Measurements from ENCODE around the gene CNTNAP2. TPM values are rescaled to one million over a fixed set of nuclear protein-coding genes. Genes with fewer than 3 reads are reported as not detected.

The CNTNAP2 gene
- total RNA-seq, 1 donor from 2014 or later, result not detected

DNA sequence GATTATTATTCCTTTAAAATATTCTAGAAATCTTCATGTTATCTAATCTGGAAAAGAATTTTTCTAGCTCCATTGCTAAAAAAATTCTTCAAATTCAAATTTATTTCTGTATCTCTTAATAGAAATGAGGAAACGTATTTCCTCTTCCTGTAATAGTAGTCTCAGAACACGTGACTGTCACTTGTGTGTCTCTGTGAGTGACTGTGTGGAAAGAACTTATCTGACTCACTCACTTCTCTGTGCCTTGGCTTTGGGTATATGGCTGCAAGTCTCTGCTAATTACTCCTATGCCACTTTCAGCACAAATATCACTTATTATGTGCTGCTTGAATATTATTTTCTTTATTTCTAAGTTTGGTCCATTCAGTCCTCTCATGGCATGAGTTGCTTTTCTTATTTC is 132.7 kb downstream of the CNTNAP2 start:
- Mint-ChIP-seq H3K27me3 (ENCODE audit: insufficient read depth) (no peaks in the 10 kb centered on the region), H3K4me1 (ENCODE audit: low read depth) (no peaks in the 10 kb centered on the region), H3K27ac (no peak overlapping the region), H3K36me3 (ENCODE audit: low read depth) (no peaks in the 10 kb centered on the region), H3K4me3 (no peak overlapping the region), H3K9me3 (peaks cover 22% of the 10 kb centered on the region)
- intact Hi-C loops (cut with micrococcal nuclease), result no loop called here
- DNase-seq (ENCODE audit: low spot score), result no peak

DNA sequence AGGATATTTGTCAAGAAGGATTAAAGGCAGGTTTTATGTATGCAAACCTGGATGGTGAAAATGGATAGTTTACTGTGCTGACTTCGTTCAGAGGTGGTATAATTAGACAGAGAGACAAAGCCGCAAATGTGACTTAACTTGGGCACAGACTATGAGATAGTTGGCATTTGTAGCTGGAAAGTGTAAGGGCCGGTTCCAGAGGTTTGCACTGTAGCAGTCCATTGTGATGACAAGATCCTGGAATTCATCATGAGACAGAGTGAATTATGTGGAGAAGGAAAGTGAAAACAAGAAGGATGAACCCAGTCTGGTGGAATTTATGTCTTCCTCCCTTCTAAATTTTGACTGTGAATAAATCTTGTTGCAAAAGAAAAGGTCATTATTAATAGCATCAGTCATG is 139.0 kb downstream of the CNTNAP2 start:
- Mint-ChIP-seq H3K4me3 (no peak overlapping the region), H3K27me3 (ENCODE audit: insufficient read depth) (no peaks in the 10 kb centered on the region), H3K9me3 (peaks cover 10% of the 10 kb centered on the region), H3K4me1 (ENCODE audit: low read depth) (no peaks in the 10 kb centered on the region), H3K27ac (no peak overlapping the region), H3K36me3 (ENCODE audit: low read depth) (no peaks in the 10 kb centered on the region)
- DNase-seq (ENCODE audit: low spot score), result no peak
- intact Hi-C loops (cut with micrococcal nuclease), result no loop called here

DNA sequence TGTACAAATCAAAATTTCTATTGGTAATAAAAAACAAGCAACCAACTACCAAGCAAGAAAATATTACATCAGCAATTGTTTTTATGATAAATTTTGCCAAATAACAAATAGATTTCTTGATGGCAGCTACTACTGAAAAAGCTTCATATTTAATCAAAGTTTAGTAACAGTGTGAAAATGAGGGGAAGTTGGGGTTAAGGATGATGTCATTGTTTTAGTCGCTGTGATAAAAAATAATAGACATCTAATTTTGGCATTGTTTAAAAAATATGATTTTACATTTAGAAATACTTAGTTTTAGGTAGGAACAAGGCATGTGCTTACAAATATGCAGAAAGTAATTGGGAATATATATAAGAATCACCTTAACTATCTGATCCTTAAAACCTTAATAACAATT is 145.9 kb downstream of the CNTNAP2 start:
- no peaks in the 10 kb centered on the region for H3K36me3 Mint-ChIP-seq (ENCODE audit: low read depth)
- H3K4me3 Mint-ChIP-seq, result no peak overlapping the region
- no peak overlapping the region for H3K27ac Mint-ChIP-seq
- H3K9me3 Mint-ChIP-seq, result peaks cover 4% of the 10 kb centered on the region
- H3K27me3 Mint-ChIP-seq (ENCODE audit: insufficient read depth), result no peaks in the 10 kb centered on the region
- no peak for DNase-seq (ENCODE audit: low spot score)
- intact Hi-C loops (cut with micrococcal nuclease), result no loop called here
- H3K4me1 Mint-ChIP-seq (ENCODE audit: low read depth), result no peaks in the 10 kb centered on the region

DNA sequence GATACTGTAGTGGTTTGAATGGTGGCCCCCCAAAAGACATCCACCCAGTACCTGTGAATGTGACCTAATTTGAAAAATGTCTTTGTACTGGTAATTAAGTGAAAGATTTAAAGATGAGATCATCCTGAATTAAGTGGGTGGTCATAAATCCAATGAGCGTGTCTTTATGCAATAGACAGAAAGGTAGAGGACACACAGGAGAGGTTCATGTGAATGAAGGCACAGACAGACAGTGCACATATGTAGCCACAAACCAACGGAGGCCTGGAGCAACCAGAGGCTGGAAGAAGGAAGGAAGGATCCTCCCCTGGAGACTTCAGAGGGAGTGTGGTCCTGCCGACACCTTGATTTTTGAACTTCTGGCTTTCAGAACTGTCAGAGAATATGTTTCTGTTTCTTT is 160.3 kb downstream of the CNTNAP2 start:
- intact Hi-C loops (cut with micrococcal nuclease), result no loop called here
- peaks cover 7% of the 10 kb centered on the region for H3K9me3 Mint-ChIP-seq

DNA sequence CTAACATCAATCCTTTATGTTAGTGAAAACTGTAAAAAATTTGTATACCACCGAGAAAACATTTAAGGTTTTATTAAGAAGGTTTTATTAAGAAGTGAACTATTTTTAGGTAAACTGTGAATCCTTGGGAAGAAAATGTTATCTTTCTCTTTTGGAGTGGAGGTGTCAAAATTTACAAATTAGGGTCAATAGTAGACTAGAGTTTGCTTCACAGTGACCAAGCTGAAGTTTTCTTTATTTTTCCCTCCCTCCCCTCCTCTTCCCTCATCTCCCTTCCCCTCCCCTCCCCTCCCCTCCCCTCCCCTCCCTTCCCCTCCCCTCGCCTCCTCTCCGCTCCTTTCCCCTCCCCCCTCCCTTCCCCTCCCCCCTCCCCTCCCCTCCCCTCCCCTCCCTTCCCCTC is 168.8 kb downstream of the CNTNAP2 start:
- Mint-ChIP-seq H3K4me1 (ENCODE audit: low read depth) (no peaks in the 10 kb centered on the region), H3K27me3 (ENCODE audit: insufficient read depth) (no peaks in the 10 kb centered on the region), H3K4me3 (no peak overlapping the region), H3K36me3 (ENCODE audit: low read depth) (no peaks in the 10 kb centered on the region), H3K9me3 (peaks cover 10% of the 10 kb centered on the region), H3K27ac (no peak overlapping the region)
- DNase-seq (ENCODE audit: low spot score), result no peak
- intact Hi-C loops (cut with micrococcal nuclease), result no loop called here

More for the DNA sequence above, 160.3 kb downstream of the CNTNAP2 start:
- DNase-seq (ENCODE audit: low spot score), result no peak
- no peak overlapping the region for H3K4me3 Mint-ChIP-seq
- H3K4me1 Mint-ChIP-seq (ENCODE audit: low read depth), result no peaks in the 10 kb centered on the region
- H3K27ac Mint-ChIP-seq, result no peak overlapping the region
- no peaks in the 10 kb centered on the region for H3K36me3 Mint-ChIP-seq (ENCODE audit: low read depth)
- no peaks in the 10 kb centered on the region for H3K27me3 Mint-ChIP-seq (ENCODE audit: insufficient read depth)

DNA sequence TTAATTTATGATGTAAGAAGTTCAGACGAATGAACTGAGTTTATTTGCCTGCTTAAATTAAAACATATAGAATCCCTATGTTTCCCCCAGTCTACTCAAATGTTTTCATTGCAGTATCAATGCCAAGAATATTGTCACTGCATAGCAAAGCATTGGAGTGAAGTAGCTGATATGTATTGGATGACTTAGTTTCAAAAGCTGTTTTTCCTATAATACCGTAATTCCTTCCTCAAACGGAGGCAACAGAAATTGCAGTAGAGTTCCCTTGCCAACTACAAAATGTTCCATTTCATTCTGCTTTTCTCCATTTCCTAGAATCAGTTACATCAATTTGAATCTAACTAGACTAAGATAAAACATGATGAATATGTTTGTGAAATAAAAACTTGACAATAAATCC is 174.1 kb downstream of the CNTNAP2 start:
- H3K9me3 Mint-ChIP-seq, result peaks cover 14% of the 10 kb centered on the region
- no peaks in the 10 kb centered on the region for H3K36me3 Mint-ChIP-seq (ENCODE audit: low read depth)
- intact Hi-C loops (cut with micrococcal nuclease), result no loop called here
- no peaks in the 10 kb centered on the region for H3K4me1 Mint-ChIP-seq (ENCODE audit: low read depth)
- H3K4me3 Mint-ChIP-seq, result no peak overlapping the region
- H3K27ac Mint-ChIP-seq, result no peak overlapping the region
- DNase-seq (ENCODE audit: low spot score), result no peak
- no peaks in the 10 kb centered on the region for H3K27me3 Mint-ChIP-seq (ENCODE audit: insufficient read depth)

DNA sequence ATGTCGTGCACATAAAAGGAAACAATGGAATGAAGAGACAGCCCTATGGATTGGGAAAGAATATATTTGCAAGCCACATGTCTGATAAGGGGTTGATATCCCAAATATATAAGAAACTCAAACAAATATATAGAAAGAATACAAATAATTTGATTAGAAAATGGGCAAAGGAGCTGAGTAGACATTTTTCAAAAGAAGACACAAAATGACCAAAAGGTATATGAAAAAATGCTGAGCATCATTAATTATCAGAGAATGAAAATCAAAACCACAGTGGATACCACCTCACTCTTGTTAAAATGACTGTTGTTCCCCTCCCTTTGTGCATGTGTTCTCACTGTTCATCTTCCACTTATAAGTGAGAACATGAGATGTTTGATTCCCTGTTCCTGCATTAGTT is 175.3 kb downstream of the CNTNAP2 start:
- Mint-ChIP-seq H3K36me3 (ENCODE audit: low read depth) (no peaks in the 10 kb centered on the region), H3K27me3 (ENCODE audit: insufficient read depth) (no peaks in the 10 kb centered on the region), H3K4me3 (no peak overlapping the region), H3K9me3 (peaks cover 3% of the 10 kb centered on the region), H3K4me1 (ENCODE audit: low read depth) (no peaks in the 10 kb centered on the region), H3K27ac (no peak overlapping the region)
- no peak for DNase-seq (ENCODE audit: low spot score)
- intact Hi-C loops (cut with micrococcal nuclease), result no loop called here

DNA sequence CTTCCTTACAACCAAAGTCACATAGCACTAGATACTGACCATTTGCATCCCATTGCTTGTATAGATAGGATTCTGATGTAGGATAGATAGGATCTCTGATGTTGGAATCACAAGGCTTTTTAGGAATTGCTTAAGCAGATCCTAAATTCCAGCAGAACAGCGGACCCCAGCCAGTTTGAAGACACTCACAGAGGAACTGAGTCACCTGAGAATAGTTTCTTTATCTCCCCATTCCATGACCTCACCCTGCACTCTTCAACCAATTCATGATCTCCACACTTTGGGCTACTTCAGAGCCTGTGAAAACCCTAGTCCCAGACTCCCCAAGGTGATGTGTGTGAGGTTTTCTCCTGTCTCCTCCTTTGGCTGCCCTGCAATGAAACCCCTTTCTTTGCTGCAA is 179.4 kb downstream of the CNTNAP2 start:
- no peaks in the 10 kb centered on the region for H3K4me1 Mint-ChIP-seq (ENCODE audit: low read depth)
- H3K27ac Mint-ChIP-seq, result no peak overlapping the region
- no peak for DNase-seq (ENCODE audit: low spot score)
- H3K36me3 Mint-ChIP-seq (ENCODE audit: low read depth), result no peaks in the 10 kb centered on the region
- H3K9me3 Mint-ChIP-seq, result peaks cover 3% of the 10 kb centered on the region
- no peak overlapping the region for H3K4me3 Mint-ChIP-seq
- no peaks in the 10 kb centered on the region for H3K27me3 Mint-ChIP-seq (ENCODE audit: insufficient read depth)
- intact Hi-C loops (cut with micrococcal nuclease), result no loop called here

DNA sequence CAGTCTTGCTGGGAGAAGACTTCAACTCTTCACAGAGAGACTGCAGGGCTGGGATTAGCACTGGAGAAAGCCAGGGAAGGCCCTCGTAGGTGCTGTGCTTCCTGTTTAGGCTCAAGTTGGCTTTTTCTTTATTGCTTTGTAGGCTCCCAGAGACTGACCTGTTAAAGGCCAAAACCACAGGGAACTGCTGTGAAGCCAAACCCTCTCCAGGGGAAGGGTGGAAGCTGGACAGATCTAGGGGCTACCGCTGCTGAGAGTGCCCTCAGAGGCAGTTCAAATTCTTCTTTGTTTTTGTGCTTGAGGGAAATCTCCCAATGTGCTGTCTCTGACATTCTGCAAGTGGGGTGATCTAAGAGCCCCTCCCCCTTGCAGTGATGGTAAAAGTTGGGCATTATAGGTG is 198.4 kb downstream of the CNTNAP2 start:
- intact Hi-C loops (cut with micrococcal nuclease), result no loop called here
- no peak overlapping the region for H3K27ac Mint-ChIP-seq
- peaks cover 8% of the 10 kb centered on the region for H3K9me3 Mint-ChIP-seq
- no peaks in the 10 kb centered on the region for H3K27me3 Mint-ChIP-seq (ENCODE audit: insufficient read depth)
- no peak for DNase-seq (ENCODE audit: low spot score)
- H3K4me3 Mint-ChIP-seq, result no peak overlapping the region
- H3K4me1 Mint-ChIP-seq (ENCODE audit: low read depth), result no peaks in the 10 kb centered on the region
- no peaks in the 10 kb centered on the region for H3K36me3 Mint-ChIP-seq (ENCODE audit: low read depth)

DNA sequence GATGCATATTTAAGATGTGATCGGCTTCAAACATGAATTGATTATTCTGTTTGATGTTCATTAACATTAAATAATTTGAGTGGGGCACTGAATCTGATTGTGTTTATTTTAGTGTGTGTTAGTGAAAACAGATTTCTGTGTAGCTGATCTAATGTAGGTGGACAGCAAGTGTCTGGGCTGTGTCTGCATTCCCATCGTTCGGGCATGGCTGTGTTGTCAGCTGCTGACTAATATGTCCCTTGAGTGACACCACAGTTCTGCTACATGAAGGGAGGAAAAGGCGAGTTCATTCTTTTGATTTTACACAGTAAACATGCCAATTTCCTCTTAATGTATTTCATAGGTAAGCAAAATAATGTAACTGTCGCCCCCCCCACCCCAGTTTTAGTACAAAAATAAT is 203.0 kb downstream of the CNTNAP2 start:
- Mint-ChIP-seq H3K36me3 (ENCODE audit: low read depth) (no peaks in the 10 kb centered on the region), H3K9me3 (no peaks in the 10 kb centered on the region), H3K4me1 (ENCODE audit: low read depth) (no peaks in the 10 kb centered on the region), H3K27ac (no peak overlapping the region), H3K27me3 (ENCODE audit: insufficient read depth) (no peaks in the 10 kb centered on the region), H3K4me3 (no peak overlapping the region)
- intact Hi-C loops (cut with micrococcal nuclease), result no loop called here
- DNase-seq (ENCODE audit: low spot score), result no peak

DNA sequence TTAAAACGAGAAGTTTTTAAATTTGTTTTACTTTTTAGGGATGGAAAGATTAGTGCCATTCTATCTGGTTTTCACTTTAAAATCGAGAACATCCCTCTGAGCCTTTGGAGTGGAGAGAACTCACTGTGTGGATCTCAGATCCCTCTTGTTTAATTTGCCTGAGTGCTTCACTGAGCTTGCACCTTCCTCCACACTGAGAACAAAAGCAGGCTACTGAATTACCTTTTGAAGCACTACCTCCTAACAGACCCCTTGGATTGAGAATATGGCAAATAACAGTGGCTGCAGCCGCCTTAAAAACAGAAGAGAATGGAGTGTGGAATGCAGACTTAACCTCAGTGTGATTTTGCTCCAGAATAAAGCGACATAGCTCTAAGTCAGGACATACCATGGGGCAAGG is 204.7 kb downstream of the CNTNAP2 start:
- Mint-ChIP-seq H3K4me1 (ENCODE audit: low read depth) (no peaks in the 10 kb centered on the region), H3K4me3 (no peak overlapping the region), H3K9me3 (no peaks in the 10 kb centered on the region), H3K36me3 (ENCODE audit: low read depth) (no peaks in the 10 kb centered on the region), H3K27ac (no peak overlapping the region), H3K27me3 (ENCODE audit: insufficient read depth) (no peaks in the 10 kb centered on the region)
- intact Hi-C loops (cut with micrococcal nuclease), result no loop called here
- no peak for DNase-seq (ENCODE audit: low spot score)

DNA sequence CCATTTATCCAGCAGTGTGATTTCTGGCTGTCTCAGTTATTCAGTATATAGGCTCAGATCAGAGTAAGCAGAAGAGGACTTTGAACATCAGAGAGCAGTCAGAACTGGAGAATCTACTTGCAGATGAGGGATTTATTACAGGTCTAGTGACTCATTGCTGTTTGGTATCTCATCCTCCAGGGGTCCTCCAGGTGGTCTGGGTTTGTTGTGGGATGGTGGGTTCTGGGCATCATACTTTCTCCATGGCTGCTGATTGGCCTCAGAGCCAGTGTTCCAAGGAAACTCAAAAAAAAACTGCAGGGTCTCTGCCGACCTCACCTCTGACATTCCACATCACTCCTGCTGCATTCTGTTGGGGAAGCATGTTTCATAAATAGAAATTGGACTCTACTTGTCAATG is 214.8 kb downstream of the CNTNAP2 start:
- H3K4me1 Mint-ChIP-seq (ENCODE audit: low read depth), result no peaks in the 10 kb centered on the region
- intact Hi-C loops (cut with micrococcal nuclease), result no loop called here
- H3K4me3 Mint-ChIP-seq, result no peak overlapping the region
- H3K27me3 Mint-ChIP-seq (ENCODE audit: insufficient read depth), result no peaks in the 10 kb centered on the region
- no peak for DNase-seq (ENCODE audit: low spot score)
- H3K36me3 Mint-ChIP-seq (ENCODE audit: low read depth), result no peaks in the 10 kb centered on the region
- H3K9me3 Mint-ChIP-seq, result peaks cover 28% of the 10 kb centered on the region
- H3K27ac Mint-ChIP-seq, result no peak overlapping the region

DNA sequence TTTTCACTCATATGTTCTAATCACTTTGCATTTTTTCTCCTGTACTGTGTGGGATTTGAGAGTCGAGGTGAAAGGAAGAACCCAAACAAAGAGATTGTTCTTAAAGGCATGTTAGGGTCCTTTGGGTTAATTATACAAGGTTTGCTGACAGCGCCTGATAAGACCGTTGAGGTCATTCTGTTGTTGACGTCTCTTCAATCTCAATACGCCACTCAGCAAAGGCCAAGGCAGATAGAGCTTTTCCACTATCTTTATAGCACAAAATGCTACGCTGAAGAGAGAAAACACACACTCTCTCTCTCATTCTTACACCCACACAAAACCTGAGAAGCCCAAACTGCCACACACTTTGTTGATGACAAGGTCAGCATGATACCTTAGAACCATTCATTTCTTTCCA is 228.7 kb downstream of the CNTNAP2 start:
- Mint-ChIP-seq H3K4me3 (no peak overlapping the region), H3K27ac (no peak overlapping the region), H3K9me3 (peaks cover 5% of the 10 kb centered on the region), H3K36me3 (ENCODE audit: low read depth) (no peaks in the 10 kb centered on the region), H3K27me3 (ENCODE audit: insufficient read depth) (no peaks in the 10 kb centered on the region), H3K4me1 (ENCODE audit: low read depth) (no peaks in the 10 kb centered on the region)
- intact Hi-C loops (cut with micrococcal nuclease), result no loop called here
- DNase-seq (ENCODE audit: low spot score), result no peak

DNA sequence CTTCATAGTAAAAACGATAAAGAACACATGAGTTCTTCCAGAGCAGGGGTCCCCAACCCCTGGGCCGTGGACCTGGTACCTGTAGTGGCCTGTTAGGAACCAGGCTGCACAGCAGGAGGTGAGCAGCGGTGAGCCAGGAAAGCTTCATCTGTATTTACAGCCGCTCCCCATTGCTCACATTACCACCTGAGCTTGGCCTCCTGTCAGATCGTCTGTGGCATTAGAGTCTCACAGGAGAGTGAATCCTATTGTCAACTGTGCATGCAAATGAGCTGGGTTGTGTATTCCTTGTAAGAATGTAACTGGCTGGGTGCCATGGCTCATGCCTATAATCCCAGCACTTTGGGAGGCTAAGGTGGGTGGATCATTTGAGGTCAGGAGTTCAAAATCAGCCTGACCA is 229.5 kb downstream of the CNTNAP2 start:
- H3K9me3 Mint-ChIP-seq, result peaks cover 5% of the 10 kb centered on the region
- H3K27ac Mint-ChIP-seq, result no peak overlapping the region
- DNase-seq (ENCODE audit: low spot score), result no peak
- H3K36me3 Mint-ChIP-seq (ENCODE audit: low read depth), result no peaks in the 10 kb centered on the region
- H3K4me1 Mint-ChIP-seq (ENCODE audit: low read depth), result no peaks in the 10 kb centered on the region
- H3K27me3 Mint-ChIP-seq (ENCODE audit: insufficient read depth), result no peaks in the 10 kb centered on the region
- H3K4me3 Mint-ChIP-seq, result no peak overlapping the region
- intact Hi-C loops (cut with micrococcal nuclease), result no loop called here
